K562 (cell line): ENCODE data around the gene DAPK2. TPM values are rescaled to one million over a fixed set of nuclear protein-coding genes. Genes with fewer than 3 reads are reported as not detected.

ENCODE experiments used
- EGR1 ChIP-seq: fragments of 450-650 bp; conservative IDR thresholded peaks from 2 replicates; pipeline ENCODE4 v1.6.1; 2017; ENCODE audit warnings: mild to moderate bottlenecking
- microRNA counts: library from miRNA; unstranded; fragments of <30 nt; microRNA quantifications from one replicate; lab custom pipeline; 2016
- microRNA-seq: library from miRNA; unstranded; fragments of <30 nt; microRNA quantifications from one replicate; pipeline ENCODE4, GENCODE V29; 2018; ENCODE audit warnings: borderline microRNAs expressed
- polyA plus RNA-seq, 8 experiments: library from polyadenylated mRNA; depleted of rRNA in 4 of 8; stranded (reverse) in 5 of 8; unstranded in 3 of 8; fragments of >200 nt; fragmentation: Nextera tagmentation in 2 of 8; fragmentation: Illumina TruSeq in 1 of 8; extraction: Ambion mirVana in 2 of 8; extraction: Trizol in 1 of 8; gene quantifications; 2 replicates each; pipeline versions ENCODE4 v1.2.1 to v1.2.3, GENCODE V29; 2011 to 2014; ENCODE audit warnings: inconsistent platforms in 1 of 8, missing spikeins in 1 of 8
- small RNA-seq: library from RNA; depleted of rRNA; stranded (forward); fragments of <200 nt; gene quantifications from one replicate; pipeline ENCODE3, GENCODE V24; 2014
- total RNA-seq, 7 experiments: library from RNA; depleted of rRNA in 6 of 7; stranded (reverse); fragments of >200 nt in 6 of 7; fragmentation: Illumina TruSeq in 2 of 7; extraction: Trizol in 2 of 7; gene quantifications; 2 replicates each; pipeline versions ENCODE4 v1.2.1 to v1.2.3, GENCODE V29; 2011 to 2021; ENCODE audit warnings: low replicate concordance in 1 of 7

DAPK2 gene
- total and polyA plus RNA-seq, 9 of the 15 experiments (the other 6 are each of a cell fraction or from before 2014, with no cell fraction given): 0.14 to 5.2 (median 2.2) TPM

DNA sequence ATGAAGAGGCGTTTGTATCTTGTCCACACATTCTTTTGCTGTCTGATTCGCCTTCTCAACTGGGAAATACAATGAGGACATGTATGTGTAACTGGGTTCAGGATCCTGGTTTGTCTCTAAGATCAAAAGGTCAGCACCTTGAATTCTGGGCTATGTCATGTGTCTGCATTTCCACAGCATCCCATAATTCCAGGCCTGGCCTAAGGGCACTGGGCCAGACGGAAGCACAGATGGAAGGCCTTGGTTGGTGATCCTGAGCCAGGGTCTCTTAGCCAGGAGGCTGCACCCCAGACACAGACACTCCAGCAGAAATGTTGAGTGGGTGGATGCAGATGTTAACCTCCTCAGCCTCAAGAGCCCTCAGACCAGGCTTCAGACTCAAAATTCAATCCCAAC is 188.8 kb downstream of the DAPK2 start (continued):
- peak; percentile 11; the same call in 1 of the 2 replicates for TF ChIP-seq EGR1

MicroRNA genes within 50 kb of the gene (microRNA counts, 767-probe panel; counts per million panel counts)
- 2,713 counts per million, percentile 65 among the panel's probes with 10 or more counts for microRNA hsa-miR-422a (lab: Ali Mortazavi, UCI)

Small RNAs within 50 kb of the gene (microRNA-seq; reads per million reads assigned to microRNA genes)
- not detected for gene MIR422A

Small RNAs within 50 kb of the gene (small RNA-seq; reads per million reads assigned to genes)
- not detected for gene AC015914.2
- gene MIR422A: not detected

Other genes with a start within 250 kb of the DAPK2 start
- 91.9 and 93.1 TPM in 2 replicates for gene HERC1, start 212.5 kb downstream of the DAPK2 start, total RNA-seq (2014; rRNA removed)
- gene HERC1, start 212.5 kb downstream of the DAPK2 start, total RNA-seq (2014; rRNA removed; fragmentation: Illumina TruSeq; extraction: Trizol): 79.2 and 88.1 TPM in 2 replicates
- gene HERC1, start 212.5 kb downstream of the DAPK2 start, total RNA-seq (2015; rRNA removed; fragmentation: Illumina TruSeq; extraction: Trizol): 90.4 and 92.6 TPM in 2 replicates
- 103 and 108 TPM in 2 replicates for gene HERC1, start 212.5 kb downstream of the DAPK2 start, total RNA-seq (2021)
- 43.9 and 48.3 TPM in 2 replicates for gene HERC1, start 212.5 kb downstream of the DAPK2 start, polyA plus RNA-seq (2011; rRNA removed)
- gene HERC1, start 212.5 kb downstream of the DAPK2 start, polyA plus RNA-seq (2014; fragmentation: Illumina TruSeq; extraction: Trizol): 79.0 and 89.9 TPM in 2 replicates
- 10 to 100 TPM; 24.5 to 42.4 TPM for gene HERC1, start 212.5 kb downstream of the DAPK2 start, polyA plus RNA-seq (2014; fragmentation: Nextera tagmentation; extraction: Ambion mirVana)
- gene HERC1, start 212.5 kb downstream of the DAPK2 start, polyA plus RNA-seq (2014; rRNA removed): 70.7 and 83.4 TPM in 2 replicates
- 275 and 313 TPM in 2 replicates for gene CIAO2A, start 47.4 kb upstream of the DAPK2 start, total RNA-seq (2014; rRNA removed)
- 251 and 275 TPM in 2 replicates for gene CIAO2A, start 47.4 kb upstream of the DAPK2 start, total RNA-seq (2014; rRNA removed; fragmentation: Illumina TruSeq; extraction: Trizol)
- 287 and 321 TPM in 2 replicates for gene CIAO2A, start 47.4 kb upstream of the DAPK2 start, total RNA-seq (2015; rRNA removed; fragmentation: Illumina TruSeq; extraction: Trizol)
- 161 and 181 TPM in 2 replicates for gene CIAO2A, start 47.4 kb upstream of the DAPK2 start, total RNA-seq (2021)
- 189 and 280 TPM in 2 replicates for gene CIAO2A, start 47.4 kb upstream of the DAPK2 start, polyA plus RNA-seq (2011; rRNA removed)
- 223 and 243 TPM in 2 replicates for gene CIAO2A, start 47.4 kb upstream of the DAPK2 start, polyA plus RNA-seq (2014; fragmentation: Illumina TruSeq; extraction: Trizol)
- gene CIAO2A, start 47.4 kb upstream of the DAPK2 start, polyA plus RNA-seq (2014; fragmentation: Nextera tagmentation; extraction: Ambion mirVana): 100 to 1,000 TPM; 354 to 408 TPM
- 381 and 429 TPM in 2 replicates for gene CIAO2A, start 47.4 kb upstream of the DAPK2 start, polyA plus RNA-seq (2014; rRNA removed)
- gene SNX1, start 49.5 kb upstream of the DAPK2 start, total RNA-seq (2014; rRNA removed): 29.0 and 41.7 TPM in 2 replicates
- 51.0 and 56.4 TPM in 2 replicates for gene SNX1, start 49.5 kb upstream of the DAPK2 start, total RNA-seq (2014; rRNA removed; fragmentation: Illumina TruSeq; extraction: Trizol)
- gene SNX1, start 49.5 kb upstream of the DAPK2 start, total RNA-seq (2015; rRNA removed; fragmentation: Illumina TruSeq; extraction: Trizol): 57.5 and 59.9 TPM in 2 replicates
- gene SNX1, start 49.5 kb upstream of the DAPK2 start, total RNA-seq (2021): 94.0 and 105 TPM in 2 replicates
- 68.8 and 76.2 TPM in 2 replicates for gene SNX1, start 49.5 kb upstream of the DAPK2 start, polyA plus RNA-seq (2011; rRNA removed)
- 81.8 and 87.8 TPM in 2 replicates for gene SNX1, start 49.5 kb upstream of the DAPK2 start, polyA plus RNA-seq (2014; fragmentation: Illumina TruSeq; extraction: Trizol)
- gene SNX1, start 49.5 kb upstream of the DAPK2 start, polyA plus RNA-seq (2014; fragmentation: Nextera tagmentation; extraction: Ambion mirVana): 10 to 100 TPM; 11.0 to 18.6 TPM
- 84.5 and 91.6 TPM in 2 replicates for gene SNX1, start 49.5 kb upstream of the DAPK2 start, polyA plus RNA-seq (2014; rRNA removed)
- gene SNX22, start 105.2 kb upstream of the DAPK2 start, total RNA-seq (2014; rRNA removed): 2.1 and 2.3 TPM in 2 replicates
- gene SNX22, start 105.2 kb upstream of the DAPK2 start, total RNA-seq (2014; rRNA removed; fragmentation: Illumina TruSeq; extraction: Trizol): 0.99 and 1.2 TPM in 2 replicates
- gene SNX22, start 105.2 kb upstream of the DAPK2 start, total RNA-seq (2015; rRNA removed; fragmentation: Illumina TruSeq; extraction: Trizol): 1.1 and 1.2 TPM in 2 replicates
- 1.8 and 3.0 TPM in 2 replicates for gene SNX22, start 105.2 kb upstream of the DAPK2 start, total RNA-seq (2021)
- gene SNX22, start 105.2 kb upstream of the DAPK2 start, polyA plus RNA-seq (2011; rRNA removed): 0.89 and 0.91 TPM in 2 replicates
- 0.98 and 1.3 TPM in 2 replicates for gene SNX22, start 105.2 kb upstream of the DAPK2 start, polyA plus RNA-seq (2014; fragmentation: Illumina TruSeq; extraction: Trizol)
- gene SNX22, start 105.2 kb upstream of the DAPK2 start, polyA plus RNA-seq (2014; fragmentation: Nextera tagmentation; extraction: Ambion mirVana): 1 to 10 TPM; 2.0 TPM
- gene SNX22, start 105.2 kb upstream of the DAPK2 start, polyA plus RNA-seq (2014; rRNA removed): 1.7 and 2.0 TPM in 2 replicates
- gene PPIB, start 116.5 kb upstream of the DAPK2 start, total RNA-seq (2014; rRNA removed): 381 and 402 TPM in 2 replicates
- 258 and 306 TPM in 2 replicates for gene PPIB, start 116.5 kb upstream of the DAPK2 start, total RNA-seq (2014; rRNA removed; fragmentation: Illumina TruSeq; extraction: Trizol)
- 403 and 418 TPM in 2 replicates for gene PPIB, start 116.5 kb upstream of the DAPK2 start, total RNA-seq (2015; rRNA removed; fragmentation: Illumina TruSeq; extraction: Trizol)
- gene PPIB, start 116.5 kb upstream of the DAPK2 start, total RNA-seq (2021): 374 and 413 TPM in 2 replicates
- 410 and 460 TPM in 2 replicates for gene PPIB, start 116.5 kb upstream of the DAPK2 start, polyA plus RNA-seq (2011; rRNA removed)
- 535 and 580 TPM in 2 replicates for gene PPIB, start 116.5 kb upstream of the DAPK2 start, polyA plus RNA-seq (2014; fragmentation: Illumina TruSeq; extraction: Trizol)
- 100 to 1,000 TPM; 652 to 746 TPM for gene PPIB, start 116.5 kb upstream of the DAPK2 start, polyA plus RNA-seq (2014; fragmentation: Nextera tagmentation; extraction: Ambion mirVana)
- 419 and 439 TPM in 2 replicates for gene PPIB, start 116.5 kb upstream of the DAPK2 start, polyA plus RNA-seq (2014; rRNA removed)